ENCODE data around the gene MYO15A.

DNA sequence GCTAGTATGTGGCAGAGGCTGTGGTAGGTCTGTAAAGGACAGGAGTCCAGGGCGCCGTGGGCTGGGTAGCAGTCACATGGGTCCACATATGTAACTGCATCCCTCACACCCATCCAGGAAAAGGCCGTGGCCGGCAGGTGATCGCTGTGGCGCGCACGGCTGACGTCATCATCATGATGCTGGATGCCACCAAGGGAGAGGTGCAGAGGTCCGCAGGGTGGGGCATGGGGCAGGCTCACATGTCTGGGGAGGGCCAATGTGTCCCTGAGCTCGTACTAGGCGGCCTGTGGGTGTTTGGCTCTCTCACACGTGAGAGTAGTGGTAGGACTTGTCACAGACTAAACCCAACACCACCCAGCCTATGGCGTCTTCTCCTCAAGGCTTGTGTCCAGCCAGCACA is 9.0 kb upstream of the MYO15A start:
- TF ChIP-seq CTCF (IDR thresholded peaks at IDR 0.05) (no peak), POLR2A (IDR thresholded peaks at IDR 0.05) (no peak)
